HepG2 (cell line): ENCODE measurements around the gene RESP18.

Experiments used
- BCL6 ChIP-seq: IDR thresholded peaks from 2 replicates; pipeline ENCODE4 v1.6.1; 2016; ENCODE audit warnings: missing genetic modification reagents, missing compliant biosample characterization
- EZH2 ChIP-seq: conservative IDR thresholded peaks from 2 replicates; pipeline ENCODE4 v1.6.1; 2012; ENCODE audit warnings: mild to moderate bottlenecking, low read depth, low read length, moderate library complexity
- FOXK2 ChIP-seq: fragments of 450-650 bp; IDR thresholded peaks from 2 replicates; pipeline ENCODE4 v1.6.1; 2016
- JUN ChIP-seq: sonication (generic); formaldehyde crosslinking; IDR thresholded peaks from 2 replicates; pipeline ENCODE4 v1.4.0; 2020; ENCODE audit warnings: mild to moderate bottlenecking, missing genetic modification reagents
- KAT8 ChIP-seq: IDR thresholded peaks from 2 replicates; pipeline ENCODE4 v1.6.1; 2016; ENCODE audit warnings: missing genetic modification reagents, missing compliant biosample characterization
- NFIB ChIP-seq: sonication (generic); formaldehyde crosslinking; IDR thresholded peaks from 2 replicates; pipeline ENCODE4 v1.9.0; 2021; ENCODE audit warnings: missing genetic modification reagents, mild to moderate bottlenecking, borderline replicate concordance
- POLR2AphosphoS5 ChIP-seq: IDR thresholded peaks from 2 replicates; pipeline ENCODE4 v1.6.1; 2012; ENCODE audit warnings: low read depth, low read length
- REPIN1 ChIP-seq: sonication (generic); formaldehyde crosslinking; IDR thresholded peaks from 2 replicates; pipeline ENCODE4 v1.8.0; 2022; ENCODE audit warnings: missing genetic modification reagents, low read depth, mild to moderate bottlenecking, borderline replicate concordance
- RFXAP ChIP-seq: sonication (generic); formaldehyde crosslinking; IDR thresholded peaks from 2 replicates; pipeline ENCODE4 v1.4.0; 2020; ENCODE audit warnings: missing genetic modification reagents, borderline replicate concordance
- ZBTB8A ChIP-seq: sonication (generic); formaldehyde crosslinking; IDR thresholded peaks from 2 replicates; pipeline ENCODE4 v1.4.0; 2020; ENCODE audit warnings: mild to moderate bottlenecking, low read depth, missing genetic modification reagents, borderline replicate concordance
- ZHX1 ChIP-seq: sonication (generic); formaldehyde crosslinking; IDR thresholded peaks from 2 replicates; pipeline ENCODE4 v1.8.1; 2022; ENCODE audit warnings: low read depth, mild to moderate bottlenecking, missing genetic modification reagents
- ZNF350 ChIP-seq: sonication (generic); formaldehyde crosslinking; IDR thresholded peaks from 2 replicates; pipeline ENCODE4 v1.4.0; 2020; ENCODE audit warnings: mild to moderate bottlenecking, low read depth, missing genetic modification reagents, borderline replicate concordance
- ZNF609 ChIP-seq: sonication (generic); formaldehyde crosslinking; IDR thresholded peaks from 2 replicates; pipeline ENCODE4 v1.4.0; 2020; ENCODE audit warnings: mild to moderate bottlenecking, missing genetic modification reagents, borderline replicate concordance

- no peak for TF ChIP-seq BCL6 (CRISPR knock-in tag)
- TF ChIP-seq POLR2AphosphoS5 = no peak
- TF ChIP-seq ZNF350 = no peak
- TF ChIP-seq ZBTB8A (CRISPR knock-in tag) = no peak
- no peak for TF ChIP-seq NFIB (CRISPR knock-in tag)
- TF ChIP-seq ZHX1 (CRISPR knock-in tag) = no peak
- TF ChIP-seq ZNF609 (CRISPR knock-in tag) = no peak
- no peak for TF ChIP-seq REPIN1 (CRISPR knock-in tag)
- no peak for TF ChIP-seq RFXAP (CRISPR knock-in tag)
- TF ChIP-seq EZH2 = no peak
- no peak for TF ChIP-seq JUN (CRISPR knock-in tag)
- TF ChIP-seq FOXK2 = no peak
- TF ChIP-seq KAT8 (CRISPR knock-in tag) = no peak
Observed at GRCh38 chr2:219362524-219363164, 30.1 kb upstream of the RESP18 start.
